ENCODE measurements around the gene KCNC4.

DNA sequence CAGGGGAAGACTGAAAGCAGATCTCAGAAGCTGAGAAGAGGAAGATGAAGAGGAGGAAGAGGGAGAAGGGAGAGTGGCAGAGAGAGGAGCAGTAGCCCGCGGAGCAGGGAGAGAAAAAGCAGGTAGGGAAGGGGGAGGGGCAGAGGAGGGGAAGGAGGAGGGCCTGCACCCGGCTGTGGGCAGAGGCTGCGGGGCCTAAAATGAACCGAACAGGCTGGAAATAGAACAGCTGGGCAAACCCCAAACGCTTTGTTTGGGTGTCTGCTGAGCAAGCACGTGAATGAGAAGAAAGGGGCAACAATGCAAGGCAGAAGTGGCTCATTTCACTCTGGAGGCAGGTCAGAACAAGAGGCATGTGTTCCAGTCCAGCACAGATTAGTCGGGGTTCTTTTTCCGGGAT lies 33.5 kb downstream of the KCNC4 start:
- TF ChIP-seq CTCF (conservative IDR thresholded peaks at IDR 0.05; ENCODE audit: low read length): no peak
- no peak for TF ChIP-seq EZH2phosphoT487 (IDR thresholded peaks at IDR 0.05; ENCODE audit: borderline replicate concordance, low read depth, low read length)
